Stimulated activated naive B cell treated with anti-CD40 and anti-IgM and Interleukin-4, amounts not matched to agents 10 μg/mL and 1 μg/mL and 100 μg/mL, for 72 hours (primary cell): ENCODE data around the gene MGA.

Experiments used
- ATAC-seq, 2 donors: fragments of 150-1000 bp; cut with Tn5 transposase; replicated peaks; 2 replicates each; pipeline ENCODE4 v1.10.0; 2021; ENCODE audit warnings: moderate library complexity in 1 of 2
- DNase-seq: peaks from one replicate; pipeline ENCODE4 v3.0.0; 2021
- H3K27ac Mint-ChIP-seq: one replicate; pipeline ENCODE4 v1.8.0; 2022; ENCODE audit warnings: mild to moderate bottlenecking, mixed read lengths
- H3K27me3 Mint-ChIP-seq, 2 donors: one replicate each; pipeline ENCODE4 v1.8.0; 2022; ENCODE audit warnings: mixed read lengths in 2 of 2
- H3K36me3 Mint-ChIP-seq, 2 donors: one replicate each; pipeline ENCODE4 v1.8.0; 2022; ENCODE audit warnings: mixed read lengths in 2 of 2, mild to moderate bottlenecking in 1 of 2
- H3K4me1 Mint-ChIP-seq, 2 donors: one replicate each; pipeline ENCODE4 v1.8.0; 2022; ENCODE audit warnings: mixed read lengths in 2 of 2, mild to moderate bottlenecking in 1 of 2
- H3K4me3 Mint-ChIP-seq, 2 donors: one replicate each; pipeline ENCODE4 v1.8.0; 2022; ENCODE audit warnings: mild to moderate bottlenecking in 2 of 2, mixed read lengths in 2 of 2, moderate library complexity in 1 of 2
- H3K9me3 Mint-ChIP-seq, 2 donors: one replicate each; pipeline ENCODE4 v1.8.0; 2022; ENCODE audit warnings: mixed read lengths in 2 of 2, mild to moderate bottlenecking in 1 of 2

The MGA gene

DNA sequence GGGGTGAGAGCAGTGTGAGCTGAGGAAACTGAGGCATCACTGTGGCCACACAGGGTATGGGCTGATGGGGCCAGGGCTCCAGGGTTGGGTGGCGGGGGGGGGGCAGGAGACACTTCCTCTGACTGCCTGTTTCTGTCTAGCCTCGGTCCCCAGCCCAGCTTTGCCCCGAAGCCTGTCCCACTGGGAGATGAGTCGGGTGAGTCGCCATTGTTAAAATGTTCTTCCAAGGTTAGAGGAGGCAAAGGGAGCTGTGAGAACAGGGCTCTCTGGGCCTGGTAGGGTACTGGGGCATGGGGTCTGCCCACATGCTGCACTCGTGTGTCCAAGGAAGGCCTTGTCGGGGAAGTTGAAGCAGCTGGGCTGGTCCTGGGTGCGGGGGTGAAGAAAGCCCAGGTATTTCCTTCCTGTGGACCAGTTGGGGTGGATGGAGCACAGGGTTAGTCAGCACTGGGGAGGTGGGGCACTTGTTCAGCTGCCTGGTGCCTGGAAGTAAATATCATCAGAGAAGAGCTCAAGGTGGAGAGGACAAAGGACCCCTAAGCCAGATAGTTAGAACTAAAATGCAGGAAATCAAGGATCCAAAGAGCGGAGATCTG lies 159.3 kb downstream of the MGA start:
- Mint-ChIP-seq H3K36me3 (peaks cover 66 to 83% of the 10 kb centered on the region in 2 donors), H3K4me1 (no peaks in the 10 kb centered on the region)
- no peak for DNase-seq

DNA sequence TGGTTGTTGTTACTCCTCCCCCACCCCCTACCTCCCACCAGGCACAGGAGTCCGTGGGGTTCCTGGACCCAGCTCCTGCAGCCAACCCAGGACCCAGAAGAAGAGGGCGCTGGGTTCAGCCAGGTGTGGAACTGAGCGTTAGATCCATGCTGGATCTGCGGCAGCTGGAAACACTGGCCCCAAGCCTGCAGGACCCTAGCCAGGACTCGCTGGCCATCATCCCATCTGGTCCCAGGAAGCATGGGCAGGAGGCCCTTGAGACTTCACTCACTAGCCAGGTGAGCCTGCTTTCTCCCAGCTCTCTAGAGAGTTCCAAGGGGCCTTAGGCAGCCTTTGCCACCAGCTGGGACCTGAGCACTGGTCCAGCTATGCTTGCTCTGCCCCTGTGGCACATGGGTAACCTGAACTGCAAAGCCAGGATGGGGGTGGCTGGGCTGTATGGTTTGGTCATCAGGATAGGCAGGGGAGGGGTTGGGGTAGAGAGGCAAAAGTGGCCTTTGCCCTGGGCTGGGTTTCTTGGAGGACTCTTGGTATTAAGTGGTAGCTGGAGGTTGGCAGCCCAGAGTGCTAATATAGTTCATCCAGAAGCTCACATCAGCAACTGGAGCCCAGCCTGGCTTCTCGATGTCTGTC lies 160.7 kb downstream of the MGA start:
- Mint-ChIP-seq H3K36me3 (peaks cover 63 to 74% of the 10 kb centered on the region in 2 donors), H3K27ac (no peak overlapping the region), H3K27me3 (no peaks in the 10 kb centered on the region), H3K9me3 (no peaks in the 10 kb centered on the region), H3K4me1 (no peaks in the 10 kb centered on the region), H3K4me3 (no peak overlapping the region)
- no peak for DNase-seq
- ATAC-seq, result no peak

More for the DNA sequence above, 159.3 kb downstream of the MGA start:
- Mint-ChIP-seq H3K27me3 (no peaks in the 10 kb centered on the region), H3K9me3 (no peaks in the 10 kb centered on the region), H3K27ac (no peak overlapping the region), H3K4me3 (no peak overlapping the region)
- no peak for ATAC-seq

GRCh38 chr15:41821831-41822230 lies 161.6 kb downstream of the MGA start:
- H3K36me3 Mint-ChIP-seq, result peaks cover 56 to 73% of the 10 kb centered on the region in 2 donors
- peak overlapping the region; percentile 10 for H3K27ac Mint-ChIP-seq
- ATAC-seq, result no peak
- no peaks in the 10 kb centered on the region for H3K27me3 Mint-ChIP-seq
- H3K9me3 Mint-ChIP-seq, result no peaks in the 10 kb centered on the region
- peaks cover 0 to 5% of the 10 kb centered on the region in 2 donors for H3K4me1 Mint-ChIP-seq
- DNase-seq, result no peak
- H3K4me3 Mint-ChIP-seq, result no peak overlapping the region

DNA sequence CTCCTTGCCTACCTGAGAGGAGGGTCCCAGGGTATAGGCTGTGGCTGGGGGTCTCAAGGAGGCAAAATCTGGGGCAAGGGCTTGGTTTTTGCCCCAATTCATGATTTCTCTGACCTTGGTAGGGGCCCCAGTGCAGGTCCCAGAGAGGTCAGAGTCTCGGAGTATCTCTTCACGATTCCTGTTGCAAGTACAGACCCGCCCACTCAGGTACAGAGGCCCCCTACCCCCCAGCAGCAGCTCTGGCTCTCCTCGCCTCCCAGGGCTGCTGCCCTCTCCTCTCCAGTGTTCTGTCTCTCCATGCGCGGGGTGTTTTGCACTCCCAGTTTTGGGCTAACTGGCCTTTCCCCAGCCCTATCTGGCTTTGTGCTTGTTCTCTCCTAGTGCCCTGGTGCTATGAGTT lies 162.3 kb downstream of the MGA start:
- H3K4me3 Mint-ChIP-seq, result no peak overlapping the region
- H3K36me3 Mint-ChIP-seq, result peaks cover 49 to 66% of the 10 kb centered on the region in 2 donors
- H3K27ac Mint-ChIP-seq, result no peak overlapping the region
- H3K9me3 Mint-ChIP-seq, result no peaks in the 10 kb centered on the region
- H3K4me1 Mint-ChIP-seq, result peaks cover 4 to 5% of the 10 kb centered on the region in 2 donors
- H3K27me3 Mint-ChIP-seq, result no peaks in the 10 kb centered on the region
- DNase-seq (no peak), ATAC-seq (no peak)
